ENCODE results near the gene RALB. TPM values are rescaled to one million over a fixed set of nuclear protein-coding genes. Genes with fewer than 3 reads are reported as not detected.

The RALB gene
- total RNA-seq, 2 donors from 2014 or later: 92.6 to 132 TPM

DNA sequence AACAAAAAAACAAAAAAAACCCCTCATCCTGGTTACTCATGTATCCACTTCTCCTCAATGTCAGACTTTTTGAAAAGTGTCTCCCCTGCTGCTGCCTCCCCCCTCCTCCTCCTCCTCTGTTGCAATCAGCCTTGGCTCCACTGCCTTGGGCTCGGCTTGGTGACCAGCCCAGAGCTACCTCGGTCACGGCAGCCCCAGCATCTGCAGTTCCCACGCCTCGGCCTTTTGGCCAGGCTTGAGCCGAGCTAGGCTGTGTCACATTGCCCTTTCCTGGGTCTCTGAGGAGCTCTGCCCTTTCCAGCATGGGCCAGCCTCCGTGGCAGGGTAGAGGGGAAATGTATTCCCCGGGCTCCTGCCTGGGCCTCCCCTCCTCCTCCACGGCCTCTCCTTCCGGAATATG, 70.6 kb downstream of the RALB start:
- intact Hi-C loops (cut with DNase I): no loop called here
- TF ChIP-seq, protein P1, sequence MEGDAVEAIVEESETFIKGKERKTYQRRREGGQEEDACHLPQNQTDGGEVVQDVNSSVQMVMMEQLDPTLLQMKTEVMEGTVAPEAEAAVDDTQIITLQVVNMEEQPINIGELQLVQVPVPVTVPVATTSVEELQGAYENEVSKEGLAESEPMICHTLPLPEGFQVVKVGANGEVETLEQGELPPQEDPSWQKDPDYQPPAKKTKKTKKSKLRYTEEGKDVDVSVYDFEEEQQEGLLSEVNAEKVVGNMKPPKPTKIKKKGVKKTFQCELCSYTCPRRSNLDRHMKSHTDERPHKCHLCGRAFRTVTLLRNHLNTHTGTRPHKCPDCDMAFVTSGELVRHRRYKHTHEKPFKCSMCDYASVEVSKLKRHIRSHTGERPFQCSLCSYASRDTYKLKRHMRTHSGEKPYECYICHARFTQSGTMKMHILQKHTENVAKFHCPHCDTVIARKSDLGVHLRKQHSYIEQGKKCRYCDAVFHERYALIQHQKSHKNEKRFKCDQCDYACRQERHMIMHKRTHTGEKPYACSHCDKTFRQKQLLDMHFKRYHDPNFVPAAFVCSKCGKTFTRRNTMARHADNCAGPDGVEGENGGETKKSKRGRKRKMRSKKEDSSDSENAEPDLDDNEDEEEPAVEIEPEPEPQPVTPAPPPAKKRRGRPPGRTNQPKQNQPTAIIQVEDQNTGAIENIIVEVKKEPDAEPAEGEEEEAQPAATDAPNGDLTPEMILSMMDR (IDR thresholded peaks at IDR 0.05): no peak
- TF ChIP-seq POLR2AphosphoS5 (IDR thresholded peaks at IDR 0.05) (no peak), POLR2A (IDR thresholded peaks at IDR 0.05) (no peak)
- H3K4me3 ChIP-seq: no peak overlapping the region
- DNase-seq (ENCODE audit: low spot score): no peak
- no peaks in the 10 kb centered on the region for H3K27me3 ChIP-seq (replicated peaks; ENCODE audit: insufficient read depth)
- no peaks in the 10 kb centered on the region for H3K4me1 ChIP-seq (replicated peaks)
- no peaks in the 10 kb centered on the region for H3K9me3 ChIP-seq
- WGBS: 67% methylated on average over 10 of the region's 10 CpGs
- H3K27ac ChIP-seq: no peak overlapping the region
- no peaks in the 10 kb centered on the region for H3K36me3 ChIP-seq

DNA sequence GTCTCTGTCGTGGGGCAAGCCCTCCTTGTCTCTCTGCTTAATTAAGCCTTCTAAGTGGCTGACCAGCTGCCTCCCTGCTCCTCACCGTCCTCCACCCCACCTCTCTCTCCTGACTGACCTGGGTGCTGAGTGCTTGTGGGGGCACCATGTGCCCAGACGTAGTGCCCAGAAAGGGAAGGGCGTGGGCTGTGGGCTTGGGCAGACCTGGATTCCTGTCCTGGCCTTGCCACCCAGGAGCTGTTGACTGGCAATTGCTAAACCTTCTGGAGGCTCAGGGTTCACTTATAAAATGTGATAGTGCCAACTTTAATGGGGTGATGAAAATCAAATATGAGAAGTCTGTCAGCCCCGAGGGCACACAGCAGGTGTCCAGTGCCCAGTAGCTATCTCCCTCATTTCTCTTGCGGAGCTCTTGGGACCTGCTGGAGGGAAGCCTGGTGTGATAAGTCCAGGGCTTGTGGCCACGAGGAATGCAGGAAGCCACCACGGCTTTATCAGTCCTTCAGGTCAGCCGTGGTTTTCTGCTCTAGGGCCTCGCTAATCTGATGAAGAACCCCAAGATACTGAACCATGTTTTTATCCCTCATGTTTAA, 71.3 kb downstream of the RALB start:
- WGBS: 89% methylated on average over 9 of the region's 10 CpGs
- H3K27ac ChIP-seq: no peak overlapping the region
- TF ChIP-seq POLR2AphosphoS5 (IDR thresholded peaks at IDR 0.05): no peak
- TF ChIP-seq, protein P1 (IDR thresholded peaks at IDR 0.05): no peak
- TF ChIP-seq POLR2A (IDR thresholded peaks at IDR 0.05): no peak

GRCh38 chr2:120324933-120325332, 72.3 kb downstream of the RALB start:
- TF ChIP-seq POLR2AphosphoS5 (IDR thresholded peaks at IDR 0.05): no peak
- TF ChIP-seq, protein P1 (IDR thresholded peaks at IDR 0.05): no peak
- no peak for TF ChIP-seq POLR2A (IDR thresholded peaks at IDR 0.05)
- H3K4me3 ChIP-seq: no peak overlapping the region
- H3K4me1 ChIP-seq (replicated peaks): no peaks in the 10 kb centered on the region
- WGBS: 91% methylated on average over 7 of the region's 7 CpGs
- intact Hi-C loops (cut with DNase I): no loop called here
- no peaks in the 10 kb centered on the region for H3K9me3 ChIP-seq
- no peaks in the 10 kb centered on the region for H3K27me3 ChIP-seq (replicated peaks; ENCODE audit: insufficient read depth)
- DNase-seq (ENCODE audit: low spot score): no peak
- H3K27ac ChIP-seq: no peak overlapping the region
- H3K36me3 ChIP-seq: no peaks in the 10 kb centered on the region

More for the DNA sequence above, 71.3 kb downstream of the RALB start:
- Histone ChIP-seq H3K27me3 (replicated peaks; ENCODE audit: insufficient read depth) (no peaks in the 10 kb centered on the region), H3K36me3 (no peaks in the 10 kb centered on the region), H3K4me3 (no peak overlapping the region), H3K9me3 (no peaks in the 10 kb centered on the region), H3K4me1 (replicated peaks) (no peaks in the 10 kb centered on the region)
- intact Hi-C loops (cut with DNase I): no loop called here
- no peak for DNase-seq (ENCODE audit: low spot score)

DNA sequence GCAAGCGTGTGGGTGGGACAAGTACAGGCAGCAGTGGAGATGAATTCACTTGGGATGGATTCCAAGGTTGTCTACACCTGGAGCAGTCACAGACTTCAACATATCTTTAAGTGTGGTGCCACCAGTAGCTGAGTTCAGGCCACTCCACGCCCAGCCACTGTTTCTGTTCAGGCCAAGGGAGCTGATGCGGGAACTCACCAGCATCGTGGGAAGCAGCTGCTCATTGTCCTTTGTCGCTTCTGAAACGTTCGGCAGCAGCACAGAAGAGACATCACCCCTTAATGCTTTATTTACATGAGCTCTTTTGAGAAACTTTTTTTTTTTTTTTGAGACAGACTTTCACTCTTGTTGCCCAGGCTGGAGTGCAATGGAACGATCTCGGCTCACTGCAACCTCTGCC, 73.4 kb downstream of the RALB start:
- 79% methylated on average over 9 of the region's 9 CpGs for WGBS
- TF ChIP-seq, protein P1 (IDR thresholded peaks at IDR 0.05): no peak
- TF ChIP-seq POLR2A (IDR thresholded peaks at IDR 0.05) (no peak), POLR2AphosphoS5 (IDR thresholded peaks at IDR 0.05) (no peak)
- no peak overlapping the region for H3K27ac ChIP-seq
- no peak overlapping the region for H3K4me3 ChIP-seq
- H3K36me3 ChIP-seq: no peaks in the 10 kb centered on the region
- no peaks in the 10 kb centered on the region for H3K9me3 ChIP-seq
- H3K4me1 ChIP-seq (replicated peaks): no peaks in the 10 kb centered on the region
- no peaks in the 10 kb centered on the region for H3K27me3 ChIP-seq (replicated peaks; ENCODE audit: insufficient read depth)
- intact Hi-C loops (cut with DNase I): no loop called here
- DNase-seq (ENCODE audit: low spot score): no peak

All from prostate gland (tissue), 2 donors.